ENCODE data around the gene KCNK7. TPM values are rescaled to one million over a fixed set of nuclear protein-coding genes. Genes with fewer than 3 reads are reported as not detected.

Gene KCNK7
- total RNA-seq, 2 experiments from 2014 or later: 0.27 to 0.37 TPM

DNA sequence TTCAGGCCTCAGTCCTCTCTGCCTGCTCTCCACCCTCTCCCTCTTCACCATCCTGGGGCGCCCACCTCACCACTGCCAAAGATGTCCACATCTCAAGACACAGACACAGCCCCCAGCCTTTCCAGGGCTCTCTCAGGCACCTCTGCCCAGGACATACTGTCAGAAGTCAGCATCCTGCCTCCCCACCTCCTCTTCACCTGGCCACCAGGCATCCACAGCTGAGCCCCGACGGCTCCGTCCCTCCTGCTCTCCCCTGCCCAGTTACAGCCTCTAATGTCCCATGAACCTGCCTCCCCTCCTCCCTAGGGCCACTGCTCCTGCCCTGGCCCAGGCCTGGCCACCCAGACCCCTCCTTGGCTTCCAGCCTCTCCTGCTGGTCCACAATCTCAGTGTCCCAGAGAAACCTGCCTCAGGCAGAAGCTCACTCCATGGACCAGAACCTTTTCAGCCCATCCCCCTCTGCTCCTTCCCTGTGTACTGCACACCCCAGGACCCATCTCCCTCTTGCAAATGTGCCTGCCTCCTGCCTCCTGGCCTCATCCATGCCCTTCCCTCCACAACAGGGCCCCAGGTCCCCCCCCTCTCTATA, 40.7 kb downstream of the KCNK7 start:
- no peaks in the 10 kb centered on the region for H3K27me3 Mint-ChIP-seq
- POLR2A ChIA-PET: interaction anchor here (0.8 kb wide), 1 partner anchor 11 kb away, joined by 4 read pairs; no protein-coding TSS in a partner anchor
- H3K27ac Mint-ChIP-seq: peak overlapping the region; percentile 39
- CTCF ChIA-PET: interaction anchor here (0.6 to 1.4 kb wide), 4 partner anchors 11 to 280 kb away, joined by 3 to 6 read pairs (median 4); no protein-coding TSS in a partner anchor
- DNase-seq: peak; percentile 27
- peaks cover 60% of the 10 kb centered on the region for H3K4me1 Mint-ChIP-seq
- no peak for ATAC-seq
- H3K36me3 Mint-ChIP-seq (ENCODE audit: low read depth): peaks cover 13% of the 10 kb centered on the region
- intact Hi-C loops (cut with DNase I, micrococcal nuclease): loop anchor here (2.0 to 5.0 kb wide), 2 partner anchors 16 to 1788 kb away; partner anchors contain the start of genes ZFTA (in 1 of the 2) and ZNRD2 (in 1 of the 2)
- H3K9me3 Mint-ChIP-seq (ENCODE audit: low read depth): no peaks in the 10 kb centered on the region
- H3K4me3 Mint-ChIP-seq: peak overlapping the region; percentile 1

DNA sequence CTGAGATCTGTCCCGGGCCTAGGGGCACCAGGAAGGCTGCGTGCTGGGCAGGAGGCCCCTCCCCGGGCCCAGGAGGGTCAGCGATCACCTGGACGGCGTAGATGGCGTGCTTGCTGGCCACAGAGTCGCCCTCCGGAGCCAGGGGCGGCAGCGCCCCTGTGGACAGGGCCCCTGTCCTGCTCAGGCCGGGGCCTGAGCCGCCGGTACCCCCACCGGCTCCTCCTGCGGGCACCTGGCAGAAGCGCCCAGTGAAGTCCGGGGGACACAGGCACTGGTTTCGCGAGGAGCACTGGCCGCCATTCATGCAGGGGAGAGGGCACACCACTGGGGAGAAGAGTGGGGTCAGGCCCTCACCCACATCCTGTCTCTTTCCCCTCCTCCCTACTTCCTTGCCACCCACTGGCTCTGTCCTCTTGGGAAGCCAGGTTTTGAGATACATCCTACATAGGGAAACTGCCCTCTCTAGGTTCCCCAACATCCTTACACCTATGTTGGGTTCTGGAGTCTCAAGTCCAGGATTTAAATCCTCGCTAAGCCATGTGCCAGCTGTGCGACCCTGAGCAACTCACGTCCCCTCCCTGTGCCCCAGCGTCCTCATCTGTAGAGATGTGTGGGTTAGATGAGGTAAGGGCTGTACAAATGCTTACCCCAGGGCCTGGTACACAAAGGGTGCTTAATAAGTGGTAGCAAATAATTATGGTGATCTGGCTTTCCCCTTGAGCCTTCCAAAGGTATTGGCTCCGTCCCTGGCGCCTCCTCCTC, 41.4 kb downstream of the KCNK7 start:
- Mint-ChIP-seq H3K36me3 (ENCODE audit: low read depth) (peaks cover 17% of the 10 kb centered on the region), H3K27ac (peak overlapping the region; percentile 39), H3K9me3 (ENCODE audit: low read depth) (no peaks in the 10 kb centered on the region), H3K4me3 (peak overlapping the region; percentile 34), H3K4me1 (peaks cover 59% of the 10 kb centered on the region), H3K27me3 (no peaks in the 10 kb centered on the region)
- intact Hi-C loops (cut with DNase I, micrococcal nuclease): loop anchor here (2.0 to 5.0 kb wide), 2 partner anchors 17 to 1787 kb away; partner anchors contain the start of genes ZFTA (in 1 of the 2) and ZNRD2 (in 1 of the 2)
- ATAC-seq (no peak), DNase-seq (peak; percentile 21)
- CTCF ChIA-PET: interaction anchor here (1.2 to 1.4 kb wide), 2 partner anchors 11 to 40 kb away, joined by 4 to 6 read pairs; no protein-coding TSS in a partner anchor
- POLR2A ChIA-PET: no interaction called here

DNA sequence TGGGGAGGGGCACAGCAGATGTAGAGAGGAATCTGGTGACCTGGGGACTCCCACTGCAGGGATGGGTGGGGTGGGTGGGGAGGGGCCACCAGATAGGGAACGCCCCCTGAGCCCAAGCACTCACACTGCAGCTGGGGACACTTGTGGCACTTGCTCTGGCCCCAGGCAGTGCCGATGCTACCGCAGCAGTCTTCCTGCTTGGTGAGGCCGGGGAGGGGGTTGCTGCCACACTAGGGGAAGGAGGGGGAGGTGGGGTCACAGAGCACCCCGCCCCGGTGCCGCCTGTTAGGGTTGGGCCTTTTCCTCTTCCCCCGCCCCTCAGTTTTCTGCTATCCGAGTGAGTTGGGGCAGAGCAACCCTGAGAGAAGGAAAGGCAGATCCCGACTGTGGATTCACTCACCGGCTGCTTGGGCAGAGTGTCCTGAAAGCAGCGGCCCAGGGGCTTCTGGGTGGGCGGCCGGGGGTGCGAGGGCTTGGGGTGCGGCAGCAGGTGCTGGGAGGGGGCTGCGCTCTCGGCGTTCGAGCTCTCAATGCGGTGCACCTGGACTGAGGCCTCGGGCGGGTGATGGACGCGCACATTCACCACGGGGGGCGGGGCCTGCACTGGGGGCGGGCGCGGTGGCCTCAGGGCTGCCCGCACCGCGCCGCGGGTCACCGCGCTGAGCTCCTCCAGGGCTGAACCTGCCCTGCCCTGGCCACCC, 42.1 kb downstream of the KCNK7 start:
- ChIA-PET POLR2A (no interaction called here), CTCF (interaction anchor here (2.3 kb wide), 1 partner anchor 12 kb away, joined by 5 read pairs; no protein-coding TSS in a partner anchor)
- intact Hi-C loops (cut with DNase I, micrococcal nuclease): loop anchor here (2.0 to 5.0 kb wide), 2 partner anchors 17 to 1786 kb away; partner anchors contain the start of genes ZFTA (in 1 of the 2) and ZNRD2 (in 1 of the 2)
- Mint-ChIP-seq H3K4me3 (peak overlapping the region; percentile 34), H3K27me3 (no peaks in the 10 kb centered on the region), H3K36me3 (ENCODE audit: low read depth) (peaks cover 18% of the 10 kb centered on the region), H3K27ac (no peak overlapping the region), H3K9me3 (ENCODE audit: low read depth) (no peaks in the 10 kb centered on the region), H3K4me1 (peaks cover 62% of the 10 kb centered on the region)
- DNase-seq (peak; percentile 87), ATAC-seq (peak; percentile 63)

DNA sequence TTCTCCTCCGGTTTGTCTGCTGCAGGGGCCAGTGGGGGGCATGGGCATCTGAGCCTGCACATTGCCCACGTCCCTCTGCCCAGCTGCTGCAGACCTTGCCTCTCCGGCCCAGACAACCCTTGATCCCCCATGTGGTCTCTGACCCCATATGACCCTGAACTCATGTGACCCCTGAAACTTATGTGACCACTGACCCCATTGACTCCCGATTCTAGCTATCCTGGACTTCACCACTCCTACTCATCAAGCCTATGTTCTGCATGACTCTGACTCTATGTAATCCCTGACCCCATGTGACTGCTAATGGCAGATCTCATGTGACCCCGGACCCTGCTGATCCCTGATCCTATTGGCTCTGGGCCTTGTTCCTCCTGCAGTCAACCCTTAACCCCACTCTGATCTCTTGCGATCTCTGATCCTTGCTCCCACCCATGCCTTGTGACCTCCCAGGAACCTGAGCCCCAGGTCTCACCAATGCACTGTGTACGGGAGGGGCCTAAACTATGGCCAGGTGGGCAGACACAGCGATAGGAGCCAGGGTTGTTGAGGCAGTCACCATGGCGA, 43.1 kb downstream of the KCNK7 start:
- H3K27ac Mint-ChIP-seq: peak overlapping the region; percentile 1
- DNase-seq: no peak
- ChIA-PET POLR2A (no interaction called here), CTCF (interaction anchor here (0.5 to 2.3 kb wide), 6 partner anchors 11 to 257 kb away, joined by 3 to 5 read pairs (median 4); partner anchors contain the start of gene SCYL1)
- intact Hi-C loops (cut with DNase I, micrococcal nuclease): loop anchor here in 1 of 2 experiments (5.0 kb wide), 1 partner anchor 1785 kb away; the partner anchor contains the start of gene ZFTA
- no peak overlapping the region for H3K4me3 Mint-ChIP-seq
- no peaks in the 10 kb centered on the region for H3K27me3 Mint-ChIP-seq
- peaks cover 23% of the 10 kb centered on the region for H3K36me3 Mint-ChIP-seq (ENCODE audit: low read depth)
- no peak for ATAC-seq
- H3K4me1 Mint-ChIP-seq: peaks cover 71% of the 10 kb centered on the region
- no peaks in the 10 kb centered on the region for H3K9me3 Mint-ChIP-seq (ENCODE audit: low read depth)

DNA sequence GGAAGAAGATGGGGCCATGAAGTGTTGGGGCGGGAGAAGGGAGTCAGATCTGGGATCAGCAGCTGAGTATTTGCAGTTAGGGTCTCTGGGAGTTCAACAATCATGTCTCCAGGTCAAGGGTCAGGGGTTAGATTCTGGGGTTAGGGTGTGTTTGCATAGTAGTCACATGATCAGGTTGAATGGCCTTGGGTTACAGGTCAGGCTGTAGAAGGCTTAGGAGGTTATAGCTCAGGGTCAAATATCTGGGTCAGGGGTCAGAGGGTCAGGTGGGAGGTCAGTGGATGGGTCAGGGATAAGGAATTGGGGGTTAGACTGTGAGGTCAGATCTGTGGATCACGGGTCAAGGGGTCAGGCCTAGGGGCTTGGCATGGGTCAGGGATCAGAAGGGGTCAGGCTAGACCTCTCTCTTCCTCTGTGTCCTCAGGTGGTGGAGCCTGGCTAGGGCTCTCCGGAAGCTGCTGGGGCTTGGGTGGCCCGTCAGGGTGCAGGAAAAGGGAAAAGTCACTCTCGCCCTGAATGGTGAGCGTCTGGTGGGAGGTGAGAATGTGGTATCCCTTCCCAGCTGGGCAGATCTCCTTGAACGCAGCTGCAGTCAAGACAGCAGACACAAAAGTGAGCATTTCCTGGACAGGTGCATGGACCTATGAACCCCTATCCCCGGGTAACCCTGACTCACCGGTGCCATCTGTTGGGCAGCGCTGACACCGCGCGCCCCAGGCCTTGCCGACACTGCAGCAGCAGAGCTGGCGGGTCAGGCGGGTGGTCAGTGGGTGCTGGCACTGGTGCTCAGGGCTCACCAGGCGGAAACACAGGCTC, 43.8 kb downstream of the KCNK7 start:
- Mint-ChIP-seq H3K36me3 (ENCODE audit: low read depth) (peaks cover 23% of the 10 kb centered on the region), H3K9me3 (ENCODE audit: low read depth) (no peaks in the 10 kb centered on the region), H3K27me3 (no peaks in the 10 kb centered on the region), H3K27ac (peak overlapping the region; percentile 59), H3K4me1 (peaks cover 70% of the 10 kb centered on the region), H3K4me3 (no peak overlapping the region)
- ChIA-PET CTCF (interaction anchor here (0.5 to 2.3 kb wide), 7 partner anchors 10 to 257 kb away, joined by 3 to 5 read pairs (median 4); partner anchors contain the start of genes EHBP1L1 and SCYL1), POLR2A (no interaction called here)
- peak; percentile 79 for DNase-seq
- intact Hi-C loops (cut with DNase I, micrococcal nuclease): loop anchor here in 1 of 2 experiments (5.0 kb wide), 1 partner anchor 1784 kb away; the partner anchor contains the start of gene ZFTA
- peak; percentile 51 for ATAC-seq

DNA sequence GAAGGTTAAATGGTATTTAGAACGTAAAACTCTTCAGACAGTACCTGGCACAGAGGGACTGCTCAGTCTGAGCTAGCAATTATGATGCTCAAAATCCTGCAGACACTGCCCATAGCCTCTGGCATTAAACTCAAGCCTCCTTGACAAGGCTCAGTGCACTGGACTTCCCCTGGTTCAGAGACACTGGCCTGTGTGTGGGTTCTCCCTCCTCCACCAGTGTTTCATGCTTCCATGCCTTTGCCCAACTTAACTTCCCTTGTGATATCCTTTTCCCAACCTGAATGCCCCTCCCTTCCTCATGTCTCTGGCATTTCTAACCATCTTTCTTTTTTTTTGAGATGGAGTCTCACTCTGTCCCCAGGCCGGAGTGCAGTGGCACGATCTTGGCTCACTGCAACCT, 46.5 kb downstream of the KCNK7 start:
- Mint-ChIP-seq H3K4me3 (no peak overlapping the region), H3K9me3 (ENCODE audit: low read depth) (no peaks in the 10 kb centered on the region), H3K36me3 (ENCODE audit: low read depth) (peaks cover 27% of the 10 kb centered on the region), H3K4me1 (peaks cover 58% of the 10 kb centered on the region), H3K27me3 (no peaks in the 10 kb centered on the region), H3K27ac (no peak overlapping the region)
- DNase-seq (no peak), ATAC-seq (no peak)
- CTCF ChIA-PET: interaction anchor here (0.7 kb wide), 1 partner anchor 586 kb away, joined by 3 read pairs; no protein-coding TSS in a partner anchor
- intact Hi-C loops (cut with DNase I, micrococcal nuclease): no loop called here
- POLR2A ChIA-PET: interaction anchor here (0.5 to 0.7 kb wide), 3 partner anchors 27 to 850 kb away, joined by 3 to 7 read pairs (median 5); partner anchors contain the start of gene EHBP1L1

DNA sequence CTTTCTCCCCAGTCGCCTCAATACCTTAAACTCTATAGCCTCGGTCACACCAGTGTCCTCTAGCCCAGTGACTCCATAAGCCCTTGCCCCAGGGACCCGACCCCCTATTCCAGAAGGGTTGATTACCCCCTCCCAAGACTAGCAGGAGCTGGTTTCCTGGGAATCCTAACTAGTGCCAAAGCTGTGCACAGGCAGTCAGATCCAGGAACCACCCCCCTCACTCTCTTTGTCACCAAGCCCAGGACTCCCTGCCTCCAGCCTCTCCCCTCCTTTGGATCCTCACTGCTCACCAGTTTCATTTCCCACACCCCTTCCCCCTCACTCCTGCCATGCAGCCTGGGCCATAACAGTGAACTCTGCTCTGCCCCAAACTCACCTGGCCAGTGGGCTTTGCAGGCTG, 47.2 kb downstream of the KCNK7 start:
- Mint-ChIP-seq H3K27ac (peak overlapping the region; percentile 9), H3K4me3 (peak overlapping the region; percentile 13), H3K36me3 (ENCODE audit: low read depth) (peaks cover 28% of the 10 kb centered on the region), H3K4me1 (peaks cover 58% of the 10 kb centered on the region), H3K27me3 (no peaks in the 10 kb centered on the region), H3K9me3 (ENCODE audit: low read depth) (no peaks in the 10 kb centered on the region)
- ChIA-PET CTCF (interaction anchor here (0.7 kb wide), 1 partner anchor 587 kb away, joined by 3 read pairs; no protein-coding TSS in a partner anchor), POLR2A (interaction anchor here (0.5 kb wide), 1 partner anchor 849 kb away, joined by 3 read pairs; no protein-coding TSS in a partner anchor)
- intact Hi-C loops (cut with DNase I, micrococcal nuclease): no loop called here
- DNase-seq (no peak), ATAC-seq (no peak)

DNA sequence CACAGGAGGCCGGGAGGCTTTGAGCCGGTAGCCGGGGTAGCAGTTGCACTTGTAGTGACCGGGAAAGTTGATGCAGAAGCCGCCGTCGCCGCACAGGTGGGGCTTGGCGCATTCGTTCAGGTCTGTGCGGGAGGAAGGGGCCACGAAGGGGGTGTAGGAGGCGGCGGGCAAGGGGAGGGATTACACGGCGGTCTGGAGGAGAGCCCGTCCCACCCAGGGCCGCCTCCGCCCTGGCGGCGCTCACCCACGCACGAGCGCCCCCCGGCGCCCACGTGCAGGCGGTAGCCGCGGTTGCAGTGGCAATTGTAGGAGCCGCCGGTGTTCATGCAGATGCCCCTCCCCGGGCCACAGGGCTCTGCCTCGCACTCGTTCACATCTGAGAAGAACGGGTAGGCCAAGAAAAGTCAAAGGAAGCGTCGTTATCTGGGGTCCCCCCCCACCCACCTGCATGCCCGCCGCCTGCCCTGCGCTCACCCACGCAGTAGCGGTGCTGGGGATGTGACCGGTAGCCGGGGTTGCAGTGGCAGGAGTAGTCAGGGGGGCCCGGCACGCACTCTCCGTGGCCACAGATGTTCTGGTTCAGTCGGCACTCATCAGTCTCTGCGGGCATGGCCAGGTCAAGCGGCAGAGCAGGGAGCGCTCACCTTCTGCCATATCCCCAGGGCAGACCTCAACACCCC, 48.0 kb downstream of the KCNK7 start:
- POLR2A ChIA-PET: interaction anchor here (0.8 kb wide), 1 partner anchor 49 kb away, joined by 3 read pairs; the partner anchor contains the start of gene MALAT1
- Mint-ChIP-seq H3K36me3 (ENCODE audit: low read depth) (peaks cover 31% of the 10 kb centered on the region), H3K4me3 (peak overlapping the region; percentile 72), H3K27ac (peak overlapping the region; percentile 9), H3K4me1 (peaks cover 53% of the 10 kb centered on the region), H3K9me3 (ENCODE audit: low read depth) (no peaks in the 10 kb centered on the region), H3K27me3 (no peaks in the 10 kb centered on the region)
- ATAC-seq: no peak
- DNase-seq: no peak
- CTCF ChIA-PET: no interaction called here
- intact Hi-C loops (cut with DNase I, micrococcal nuclease): no loop called here

DNA sequence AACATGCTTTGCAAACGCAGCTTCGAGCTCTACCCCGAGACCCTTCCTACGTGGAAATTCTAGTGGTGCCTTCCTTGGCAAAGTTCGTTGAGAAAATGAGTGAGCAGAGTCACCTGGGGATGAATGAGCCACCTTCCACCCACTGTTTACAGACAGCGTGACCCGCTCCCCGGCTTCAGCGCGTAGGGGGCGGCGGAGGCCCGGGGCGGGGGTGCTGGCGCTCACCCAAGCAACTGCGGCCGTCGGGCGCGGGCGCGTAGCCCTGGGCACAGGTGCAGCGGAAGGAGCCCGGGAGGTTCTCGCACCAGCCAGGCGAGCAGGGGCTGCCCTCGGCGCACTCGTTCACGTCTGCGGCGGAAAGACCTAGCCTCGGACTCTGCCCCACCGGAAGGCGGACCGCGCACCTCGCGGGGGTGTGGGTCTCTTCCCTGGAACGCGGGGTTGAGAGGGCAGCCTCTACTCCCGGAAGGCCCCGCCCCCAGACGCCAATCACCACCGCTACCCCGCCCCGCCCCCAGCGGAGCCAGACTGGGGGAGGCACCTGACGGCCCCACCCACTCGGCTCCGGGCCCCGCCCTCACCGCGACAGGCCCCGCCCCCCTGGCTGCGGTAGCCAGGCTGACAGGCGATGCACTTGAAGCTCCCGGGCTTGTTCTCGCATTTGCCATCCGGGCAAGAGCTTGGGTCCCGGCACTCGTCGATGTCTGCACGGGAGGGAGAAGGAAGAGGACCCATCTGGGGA, 49.2 kb downstream of the KCNK7 start:
- H3K9me3 Mint-ChIP-seq (ENCODE audit: low read depth): no peaks in the 10 kb centered on the region
- H3K27me3 Mint-ChIP-seq: no peaks in the 10 kb centered on the region
- DNase-seq: peak; percentile 99
- intact Hi-C loops (cut with DNase I, micrococcal nuclease): loop anchor here in 1 of 2 experiments (1.0 kb wide), 5 partner anchors 21 to 373 kb away; partner anchors contain the start of genes C11orf68, DRAP1, PCNX3 and SCYL1
- peak overlapping the region; percentile 72 for H3K4me3 Mint-ChIP-seq
- H3K36me3 Mint-ChIP-seq (ENCODE audit: low read depth): peaks cover 24% of the 10 kb centered on the region
- ChIA-PET POLR2A (interaction anchor here (0.5 to 0.8 kb wide), 4 partner anchors 20 to 47 kb away, joined by 3 to 5 read pairs (median 3); partner anchors contain the start of gene MALAT1), CTCF (interaction anchor here (0.8 to 3.0 kb wide), 7 partner anchors 16 to 193 kb away, joined by 3 to 16 read pairs (median 4); partner anchors contain the start of genes FAM89B and ZNRD2)
- peak; percentile 85 for ATAC-seq
- peaks cover 46% of the 10 kb centered on the region for H3K4me1 Mint-ChIP-seq
- H3K27ac Mint-ChIP-seq: peak overlapping the region; percentile 87

All from activated CD4-positive, alpha-beta T cell treated with anti-CD3 and anti-CD28 coated beads for 36 hours (primary cell).